Pancreas (tissue), 10 donors: ENCODE measurements around the gene BCAT1. TPM values are rescaled to one million over a fixed set of nuclear protein-coding genes. Genes with fewer than 3 reads are reported as not detected.

Source experiments
- ATAC-seq, 4 donors: fragments of 200-7000 bp; cut with Tn5 transposase; one replicate each; pipeline versions ENCODE4 v1.8.0 to v1.9.1; 2020; ENCODE audit warnings: mild to moderate bottlenecking in 4 of 4, moderate library complexity in 4 of 4
- DNase-seq, 6 donors: peaks; one replicate each; pipeline ENCODE4 v3.0.0-alpha.2; 2020
- FAIRE-seq: peaks from 2 replicates; lab custom pipeline; 2012; peaks lifted over from hg19 to GRCh38; lab: Jason Lieb, UNC
- H3K27ac ChIP-seq, 4 donors: fragments of 200-600 bp; sonication (generic); 1 replicate in 3 of 4; 2 replicates in 1 of 4; pipeline versions ENCODE4 v1.5.0 to v1.8.0; 2020
- H3K27me3 ChIP-seq, 4 donors: fragments of 200-600 bp; one replicate each; pipeline ENCODE4 v1.8.0; 2021
- H3K36me3 ChIP-seq, 3 donors: fragments of 200-600 bp; sonication (generic) in 1 of 3; one replicate each; pipeline versions ENCODE4 v1.5.0 to v1.8.0; 2020 to 2021
- H3K4me1 ChIP-seq, 3 donors: fragments of 200-600 bp; one replicate each; pipeline ENCODE4 v1.8.0; 2021
- H3K4me3 ChIP-seq, 4 donors: fragments of 200-600 bp; sonication (generic) in 2 of 4; one replicate each; pipeline versions ENCODE4 v1.5.0 to v1.8.0; 2020 to 2021
- H3K9me3 ChIP-seq, 4 donors: fragments of 200-600 bp; one replicate each; pipeline ENCODE4 v1.8.0; 2021
- CTCF ChIP-seq, 4 donors: fragments of 200-600 bp; sonication (generic) in 3 of 4; IDR thresholded peaks; one replicate each; pipeline versions ENCODE4 v1.5.0 to v1.8.0; 2021; ENCODE audit warnings: antibody characterized with exemption in 4 of 4
- WGBS, 2 donors: extraction: QIAGEN DNeasy Blood & Tissue Kit; methylation state at CpG; one replicate each; pipeline ENCODE4 v1.1.7; 2013; 5-methylcytosine and 5-hydroxymethylcytosine counted together
- intact Hi-C, 3 donors: fragments of 100-400 bp; cut with DNase I; formaldehyde crosslinking; loops; one replicate each; pipeline versions ENCODE4 v1.11.1 to v1.14.2; 2022
- polyA plus RNA-seq, 2 donors: library from polyadenylated mRNA; stranded (reverse); fragments of 200-250 nt; gene quantifications; one replicate each; pipeline ENCODE4 v1.2.3, GENCODE V29; 2013
- total RNA-seq, 6 donors: library from RNA; stranded (reverse); fragmentation: NEBNext Ultra II Directional in 4 of 6; extraction: Animal tissue kit (Norgen Biotek cat#: 25700) in 4 of 6; gene quantifications; one replicate each; pipeline versions ENCODE4 v1.2.1 to v1.2.4, GENCODE V29; 2021 to 2023
- donor health status: healthy with polysubstance abuse.
- donor health status: DM: no; HTN: no; CAD: no; lungs with moderate emphysema.
- donor health status: DM: no; HTN: no; CAD: no.
- donor health status: control.
- donor health status: control.
- donor health status: Bipolar disorder and iron deficiency.
- donor health status: DM: yes; HTN: yes; CAD: no.
- donor health status: DM: no; HTN: no; CAD: no.
- donor health status: DM: no; HTN: no; CAD: no.
- donor health status: DM: yes; HTN: yes; CAD: no.

BCAT1 gene
- total and polyA plus RNA-seq, 8 donors: 7.6 to 121 (median 67.7) TPM

- FAIRE-seq: no peak
- peak in 2 of 4 donors; percentile 18 for ATAC-seq
- 61 to 69% methylated on average over 4 of the region's 4 CpGs for WGBS, 2 donors
These were observed 153.1 kb downstream of the BCAT1 start for GRCh38 chr12:24795699-24796347.

GRCh38 chr12:24791622-24792021 lies 157.3 kb downstream of the BCAT1 start:
- no peak overlapping the region for H3K27ac ChIP-seq
- H3K27me3 ChIP-seq: no peaks in the 10 kb centered on the region
- no peak for TF ChIP-seq CTCF (IDR thresholded peaks at IDR 0.05)
- H3K4me1 ChIP-seq: no peaks in the 10 kb centered on the region
- H3K36me3 ChIP-seq: no peaks in the 10 kb centered on the region
- ATAC-seq: peak; percentile 74 to 91 (median 82)
- 32 to 34% methylated on average over 2 of the region's 2 CpGs for WGBS, 2 donors
- no peak for FAIRE-seq
- no peaks in the 10 kb centered on the region for H3K9me3 ChIP-seq
- H3K4me3 ChIP-seq: no peak overlapping the region
- intact Hi-C loops: no loop called here
- DNase-seq: peak in 3 of 6 donors; percentile 35 to 41 (median 35)

More at GRCh38 chr12:24795699-24796347, 153.1 kb downstream of the BCAT1 start:
- intact Hi-C loops: no loop called here
- Histone ChIP-seq H3K9me3 (no peaks in the 10 kb centered on the region), H3K4me1 (no peaks in the 10 kb centered on the region), H3K27me3 (no peaks in the 10 kb centered on the region), H3K4me3 (peak overlapping the region in 1 of 4 donors; percentile 11), H3K27ac (no peak overlapping the region), H3K36me3 (no peaks in the 10 kb centered on the region)
- no peak for TF ChIP-seq CTCF (IDR thresholded peaks at IDR 0.05)
- DNase-seq: no peak

- Histone ChIP-seq H3K36me3 (no peaks in the 10 kb centered on the region), H3K27me3 (no peaks in the 10 kb centered on the region), H3K9me3 (no peaks in the 10 kb centered on the region), H3K4me1 (no peaks in the 10 kb centered on the region), H3K27ac (no peak overlapping the region), H3K4me3 (no peak overlapping the region)
- DNase-seq: no peak
- TF ChIP-seq CTCF (IDR thresholded peaks at IDR 0.05): no peak
- 66 to 68% methylated on average over 3 of the region's 3 CpGs for WGBS, 2 donors
- ATAC-seq: no peak
- FAIRE-seq: no peak
- intact Hi-C loops: no loop called here
These were observed 160.0 kb downstream of the BCAT1 start for GRCh38 chr12:24788886-24789285.

GRCh38 chr12:24780697-24781368 lies 168.1 kb downstream of the BCAT1 start:
- H3K27ac ChIP-seq: no peak overlapping the region
- DNase-seq (no peak), FAIRE-seq (no peak), ATAC-seq (no peak)
- no peaks in the 10 kb centered on the region for H3K27me3 ChIP-seq
- 54 to 60% methylated on average over 5 of the region's 5 CpGs for WGBS, 2 donors
- no peaks in the 10 kb centered on the region for H3K9me3 ChIP-seq
- no peak overlapping the region for H3K4me3 ChIP-seq
- no peak for TF ChIP-seq CTCF (IDR thresholded peaks at IDR 0.05)
- no peaks in the 10 kb centered on the region for H3K4me1 ChIP-seq
- intact Hi-C loops: no loop called here
- no peaks in the 10 kb centered on the region for H3K36me3 ChIP-seq
